ENCODE measurements around the gene LRFN2.

The LRFN2 gene

GRCh38 chr6:40406175-40406574 lies 181.0 kb downstream of the LRFN2 start:
- Histone ChIP-seq H3K4me1 (ENCODE audit: insufficient read depth, low read length) (peaks cover 16% of the 10 kb centered on the region), H3K36me3 (ENCODE audit: insufficient read depth, low read length) (no peaks in the 10 kb centered on the region), H3K9ac (ENCODE audit: low read depth, low read length) (no peak overlapping the region), H3K9me3 (ENCODE audit: control insufficient read depth, insufficient read depth, low read length) (no peaks in the 10 kb centered on the region)

GRCh38 chr6:40400738-40401137 lies 186.4 kb downstream of the LRFN2 start:
- Histone ChIP-seq H3K9ac (ENCODE audit: low read depth, low read length) (no peak overlapping the region), H3K36me3 (ENCODE audit: insufficient read depth, low read length) (no peaks in the 10 kb centered on the region), H3K4me1 (ENCODE audit: insufficient read depth, low read length) (no peaks in the 10 kb centered on the region; the same call in 1 of the 2 replicates), H3K9me3 (ENCODE audit: control insufficient read depth, insufficient read depth, low read length) (no peaks in the 10 kb centered on the region)

DNA sequence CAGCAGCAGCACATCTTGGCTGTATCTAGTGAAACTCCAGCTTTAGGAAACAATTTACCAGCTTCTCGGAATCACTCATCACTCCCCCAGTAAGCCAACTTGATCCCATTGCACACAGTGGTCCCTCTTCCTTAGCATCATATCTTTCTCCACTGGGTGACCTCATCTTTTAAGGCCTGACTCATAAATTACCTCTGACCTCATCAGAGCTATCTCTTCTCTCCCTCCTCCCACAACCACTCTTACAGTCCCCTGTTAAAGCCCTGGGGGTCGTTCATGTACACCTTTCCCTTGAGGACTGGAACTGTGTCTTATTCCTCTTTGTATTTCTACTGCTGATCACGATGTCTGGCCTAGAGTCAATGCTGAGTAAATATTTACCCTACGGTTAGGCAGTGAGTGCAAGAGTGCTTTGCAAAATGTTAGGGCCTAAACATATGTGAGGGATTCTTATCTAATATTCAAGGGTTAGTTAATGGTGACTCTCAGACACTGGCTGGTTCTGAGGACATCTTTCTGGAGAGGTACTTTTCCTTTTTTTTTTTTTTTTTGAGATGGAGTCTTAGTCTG lies 187.2 kb downstream of the LRFN2 start:
- H3K9me3 ChIP-seq (ENCODE audit: control insufficient read depth, insufficient read depth, low read length), result no peaks in the 10 kb centered on the region
- no peaks in the 10 kb centered on the region for H3K36me3 ChIP-seq (ENCODE audit: insufficient read depth, low read length)
- H3K9ac ChIP-seq (ENCODE audit: low read depth, low read length), result no peak overlapping the region
- H3K4me1 ChIP-seq (ENCODE audit: insufficient read depth, low read length), result no peaks in the 10 kb centered on the region; the same call in 1 of the 2 replicates

- H3K36me3 ChIP-seq (ENCODE audit: insufficient read depth, low read length), result no peaks in the 10 kb centered on the region
- H3K4me1 ChIP-seq (ENCODE audit: insufficient read depth, low read length), result no peaks in the 10 kb centered on the region; the same call in 1 of the 2 replicates
- H3K9ac ChIP-seq (ENCODE audit: low read depth, low read length), result peak overlapping the region; percentile 8; the same call in 1 of the 2 replicates
- no peaks in the 10 kb centered on the region for H3K9me3 ChIP-seq (ENCODE audit: control insufficient read depth, insufficient read depth, low read length)
Measured at GRCh38 chr6:40398810-40399477, 188.2 kb downstream of the LRFN2 start.

- Histone ChIP-seq H3K4me1 (ENCODE audit: insufficient read depth, low read length) (no peaks in the 10 kb centered on the region; the same call in 1 of the 2 replicates), H3K9me3 (ENCODE audit: control insufficient read depth, insufficient read depth, low read length) (no peaks in the 10 kb centered on the region), H3K36me3 (ENCODE audit: insufficient read depth, low read length) (no peaks in the 10 kb centered on the region), H3K9ac (ENCODE audit: low read depth, low read length) (no peak overlapping the region)
Measured at GRCh38 chr6:40398034-40398691, 189.0 kb downstream of the LRFN2 start.

GRCh38 chr6:40397287-40398033 lies 189.7 kb downstream of the LRFN2 start:
- Histone ChIP-seq H3K4me1 (ENCODE audit: insufficient read depth, low read length) (no peaks in the 10 kb centered on the region; the same call in 1 of the 2 replicates), H3K36me3 (ENCODE audit: insufficient read depth, low read length) (no peaks in the 10 kb centered on the region), H3K9ac (ENCODE audit: low read depth, low read length) (no peak overlapping the region), H3K9me3 (ENCODE audit: control insufficient read depth, insufficient read depth, low read length) (no peaks in the 10 kb centered on the region)

- Histone ChIP-seq H3K9ac (ENCODE audit: low read depth, low read length) (no peak overlapping the region), H3K4me1 (ENCODE audit: insufficient read depth, low read length) (no peaks in the 10 kb centered on the region; the same call in 1 of the 2 replicates), H3K36me3 (ENCODE audit: insufficient read depth, low read length) (no peaks in the 10 kb centered on the region), H3K9me3 (ENCODE audit: control insufficient read depth, insufficient read depth, low read length) (no peaks in the 10 kb centered on the region)
Measured at GRCh38 chr6:40395698-40396076, 191.5 kb downstream of the LRFN2 start.

DNA sequence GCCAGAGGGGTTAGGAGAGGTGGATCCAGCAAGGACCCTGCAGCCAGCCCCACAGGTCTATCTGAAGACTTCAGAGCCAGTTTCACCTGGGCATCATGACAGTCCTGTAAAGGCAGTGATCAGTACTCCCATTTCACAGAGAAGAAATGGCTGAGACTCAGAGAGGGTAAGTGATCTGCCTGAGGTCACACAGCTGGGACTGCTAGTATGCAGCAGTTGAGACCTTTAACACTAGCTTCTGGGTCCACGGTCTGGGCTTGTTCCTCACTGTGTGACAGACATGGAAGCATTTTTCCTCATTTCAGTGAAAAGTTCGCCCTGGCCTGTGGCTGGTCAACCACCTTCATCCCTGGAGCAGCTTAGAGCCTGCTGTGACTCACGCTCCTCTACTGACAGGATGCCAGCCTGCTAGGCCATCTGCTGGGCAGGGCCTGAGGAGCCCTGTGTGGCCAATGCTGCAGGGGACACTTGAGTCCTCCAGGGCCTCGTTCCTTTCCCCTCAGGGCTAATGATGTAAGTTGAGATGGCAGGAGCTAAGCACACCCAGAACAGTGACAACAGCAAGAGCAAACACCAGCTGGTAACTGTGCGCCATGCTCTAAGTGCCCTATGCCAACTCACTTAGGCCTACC lies 192.0 kb downstream of the LRFN2 start:
- no peaks in the 10 kb centered on the region for H3K9me3 ChIP-seq (ENCODE audit: control insufficient read depth, insufficient read depth, low read length)
- no peak overlapping the region for H3K9ac ChIP-seq (ENCODE audit: low read depth, low read length)
- no peaks in the 10 kb centered on the region; the same call in 1 of the 2 replicates for H3K4me1 ChIP-seq (ENCODE audit: insufficient read depth, low read length)
- no peaks in the 10 kb centered on the region for H3K36me3 ChIP-seq (ENCODE audit: insufficient read depth, low read length)

DNA sequence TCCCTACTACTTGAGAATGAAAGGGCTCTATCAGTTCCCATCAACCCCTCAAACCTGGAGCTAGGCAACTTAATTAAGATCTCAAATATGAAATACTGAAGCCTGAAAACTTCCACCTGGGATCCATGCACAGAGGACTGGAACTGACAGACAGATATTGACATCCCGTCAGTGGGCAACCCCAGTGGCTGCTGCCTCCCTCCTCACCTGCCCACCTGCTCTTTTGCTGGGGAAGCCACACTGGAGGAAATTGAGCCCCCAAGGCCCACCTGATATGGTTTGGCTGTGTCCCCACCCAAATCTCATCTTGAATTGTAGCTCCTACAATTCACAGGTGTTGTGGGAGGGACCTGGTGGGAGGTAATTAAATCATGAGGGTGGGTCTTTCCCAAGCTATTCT lies 192.8 kb downstream of the LRFN2 start:
- H3K9me3 ChIP-seq (ENCODE audit: control insufficient read depth, insufficient read depth, low read length), result no peaks in the 10 kb centered on the region
- H3K36me3 ChIP-seq (ENCODE audit: insufficient read depth, low read length), result no peaks in the 10 kb centered on the region
- no peak overlapping the region for H3K9ac ChIP-seq (ENCODE audit: low read depth, low read length)
- no peaks in the 10 kb centered on the region; the same call in 1 of the 2 replicates for H3K4me1 ChIP-seq (ENCODE audit: insufficient read depth, low read length)

GRCh38 chr6:40393641-40394040 lies 193.5 kb downstream of the LRFN2 start:
- Histone ChIP-seq H3K9me3 (ENCODE audit: control insufficient read depth, insufficient read depth, low read length) (no peaks in the 10 kb centered on the region), H3K36me3 (ENCODE audit: insufficient read depth, low read length) (no peaks in the 10 kb centered on the region), H3K9ac (ENCODE audit: low read depth, low read length) (no peak overlapping the region), H3K4me1 (ENCODE audit: insufficient read depth, low read length) (no peaks in the 10 kb centered on the region)

DNA sequence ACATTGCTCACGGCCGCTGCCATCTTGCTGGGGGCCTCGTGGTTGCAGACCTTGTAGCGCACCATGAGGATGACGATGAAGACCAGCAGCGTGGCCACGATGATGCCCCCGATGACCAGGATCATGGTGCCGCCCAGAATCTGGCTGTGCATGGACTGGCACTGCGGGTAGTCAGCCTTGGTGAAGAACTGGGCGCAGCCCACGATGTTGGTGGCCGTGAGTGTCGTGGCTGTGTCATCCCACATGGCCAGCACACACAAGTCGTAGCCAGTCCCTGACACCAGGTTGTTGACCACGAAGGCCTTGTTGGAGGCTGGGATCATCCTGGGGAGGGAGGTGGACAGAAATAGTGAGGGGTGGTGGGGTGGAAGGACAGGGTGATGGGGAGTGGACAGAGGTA lies 194.6 kb downstream of the LRFN2 start:
- H3K9me3 ChIP-seq (ENCODE audit: control insufficient read depth, insufficient read depth, low read length), result no peaks in the 10 kb centered on the region
- H3K9ac ChIP-seq (ENCODE audit: low read depth, low read length), result no peak overlapping the region
- no peaks in the 10 kb centered on the region for H3K4me1 ChIP-seq (ENCODE audit: insufficient read depth, low read length)
- H3K36me3 ChIP-seq (ENCODE audit: insufficient read depth, low read length), result no peaks in the 10 kb centered on the region

- Histone ChIP-seq H3K36me3 (ENCODE audit: insufficient read depth, low read length) (no peaks in the 10 kb centered on the region), H3K4me1 (ENCODE audit: insufficient read depth, low read length) (no peaks in the 10 kb centered on the region), H3K9me3 (ENCODE audit: control insufficient read depth, insufficient read depth, low read length) (no peaks in the 10 kb centered on the region), H3K9ac (ENCODE audit: low read depth, low read length) (no peak overlapping the region)
Measured at GRCh38 chr6:40391851-40392517, 195.2 kb downstream of the LRFN2 start.

GRCh38 chr6:40391086-40391485 lies 196.1 kb downstream of the LRFN2 start:
- H3K4me1 ChIP-seq (ENCODE audit: insufficient read depth, low read length), result no peaks in the 10 kb centered on the region
- no peak overlapping the region for H3K9ac ChIP-seq (ENCODE audit: low read depth, low read length)
- no peaks in the 10 kb centered on the region for H3K9me3 ChIP-seq (ENCODE audit: control insufficient read depth, insufficient read depth, low read length)
- no peaks in the 10 kb centered on the region for H3K36me3 ChIP-seq (ENCODE audit: insufficient read depth, low read length)
